ENCODE measurements around the gene LSAMP.

The LSAMP gene

DNA sequence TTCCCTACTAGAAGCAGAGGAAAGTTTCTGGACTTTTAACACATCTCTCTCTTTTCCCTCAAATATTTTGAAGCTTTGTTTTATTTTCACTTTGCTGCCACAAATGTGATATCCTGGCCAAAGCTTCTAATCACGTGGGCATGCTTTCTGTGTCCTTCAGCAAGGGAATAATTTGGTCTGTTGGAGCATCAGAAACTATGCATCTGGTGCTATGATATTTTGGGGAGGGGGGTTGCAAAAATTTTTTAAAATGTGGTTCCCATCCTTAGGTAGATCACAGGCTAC, 567.7 kb downstream of the LSAMP start:
- Histone ChIP-seq H3K9me2 (replicated peaks; ENCODE audit: low read depth, low read length) (no peaks in the 10 kb centered on the region), H3K79me2 (ENCODE audit: insufficient read depth, low read length) (no peaks in the 10 kb centered on the region), H3K36me3 (ENCODE audit: insufficient read depth, low read length) (no peaks in the 10 kb centered on the region), H4K20me1 (ENCODE audit: insufficient read depth, low read length, poor library complexity, severe bottlenecking) (no peaks in the 10 kb centered on the region), H3K9me3 (ENCODE audit: insufficient read depth, low read depth, low read length) (no peaks in the 10 kb centered on the region), H3K4me3 (ENCODE audit: low read length, poor library complexity, severe bottlenecking) (no peak overlapping the region), H2AFZ (ENCODE audit: low read length) (no peak overlapping the region), H3K9ac (ENCODE audit: low read depth, low read length, poor library complexity, severe bottlenecking) (no peak overlapping the region), H3K27me3 (ENCODE audit: insufficient read depth, low read length, poor library complexity, severe bottlenecking) (no peaks in the 10 kb centered on the region), H3F3A (ENCODE audit: low read depth) (no peaks in the 10 kb centered on the region), H3K4me2 (ENCODE audit: low read depth, low read length, poor library complexity, severe bottlenecking) (peak overlapping the region; percentile 16), H3K4me1 (ENCODE audit: insufficient read depth, low read length, poor library complexity, severe bottlenecking) (no peaks in the 10 kb centered on the region)
- TF ChIP-seq EZH2phosphoT487 (IDR thresholded peaks at IDR 0.05; ENCODE audit: borderline replicate concordance), result no peak
- TF ChIP-seq, protein P1, sequence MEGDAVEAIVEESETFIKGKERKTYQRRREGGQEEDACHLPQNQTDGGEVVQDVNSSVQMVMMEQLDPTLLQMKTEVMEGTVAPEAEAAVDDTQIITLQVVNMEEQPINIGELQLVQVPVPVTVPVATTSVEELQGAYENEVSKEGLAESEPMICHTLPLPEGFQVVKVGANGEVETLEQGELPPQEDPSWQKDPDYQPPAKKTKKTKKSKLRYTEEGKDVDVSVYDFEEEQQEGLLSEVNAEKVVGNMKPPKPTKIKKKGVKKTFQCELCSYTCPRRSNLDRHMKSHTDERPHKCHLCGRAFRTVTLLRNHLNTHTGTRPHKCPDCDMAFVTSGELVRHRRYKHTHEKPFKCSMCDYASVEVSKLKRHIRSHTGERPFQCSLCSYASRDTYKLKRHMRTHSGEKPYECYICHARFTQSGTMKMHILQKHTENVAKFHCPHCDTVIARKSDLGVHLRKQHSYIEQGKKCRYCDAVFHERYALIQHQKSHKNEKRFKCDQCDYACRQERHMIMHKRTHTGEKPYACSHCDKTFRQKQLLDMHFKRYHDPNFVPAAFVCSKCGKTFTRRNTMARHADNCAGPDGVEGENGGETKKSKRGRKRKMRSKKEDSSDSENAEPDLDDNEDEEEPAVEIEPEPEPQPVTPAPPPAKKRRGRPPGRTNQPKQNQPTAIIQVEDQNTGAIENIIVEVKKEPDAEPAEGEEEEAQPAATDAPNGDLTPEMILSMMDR (conservative IDR thresholded peaks at IDR 0.05; ENCODE audit: low read length), result no peak

DNA sequence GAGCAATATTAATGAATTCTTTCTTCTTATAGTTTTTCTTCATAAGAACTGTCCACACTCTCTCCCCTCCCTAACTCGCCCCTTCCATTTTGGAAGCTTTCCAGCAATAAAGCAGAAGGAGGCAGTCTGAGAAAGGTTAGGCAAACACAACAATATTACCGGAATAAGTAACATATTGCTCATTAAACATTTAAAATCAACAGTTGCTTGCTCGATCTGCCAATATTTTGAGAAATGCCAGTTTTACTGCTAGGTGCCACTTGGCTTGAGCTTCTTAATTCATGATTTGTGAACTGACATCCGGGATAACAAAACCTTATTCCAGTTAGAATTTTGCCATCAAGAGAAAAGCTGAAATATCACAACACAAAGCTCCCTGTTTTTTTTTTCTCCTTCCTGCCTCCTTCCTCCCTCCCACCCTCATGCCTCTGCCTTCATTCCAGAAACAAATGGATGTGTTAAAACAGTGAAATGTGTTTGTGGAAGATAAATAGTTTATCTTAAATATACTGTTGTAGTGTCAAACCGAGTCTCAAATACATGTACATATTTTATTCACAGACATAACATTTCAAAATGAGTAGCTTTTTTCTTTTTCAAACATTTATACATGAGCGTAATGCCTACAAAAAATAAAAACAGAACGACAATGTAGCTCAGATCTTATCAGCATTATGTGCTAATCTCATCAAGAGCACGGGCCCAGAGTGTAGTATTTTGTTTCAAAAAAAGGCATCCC, 568.2 kb downstream of the LSAMP start:
- no peaks in the 10 kb centered on the region for H4K20me1 ChIP-seq (ENCODE audit: insufficient read depth, low read length, poor library complexity, severe bottlenecking)
- no peak overlapping the region for H3K4me3 ChIP-seq (ENCODE audit: low read length, poor library complexity, severe bottlenecking)
- no peaks in the 10 kb centered on the region for H3K27me3 ChIP-seq (ENCODE audit: insufficient read depth, low read length, poor library complexity, severe bottlenecking)
- H3K36me3 ChIP-seq (ENCODE audit: insufficient read depth, low read length), result no peaks in the 10 kb centered on the region
- H3K79me2 ChIP-seq (ENCODE audit: insufficient read depth, low read length), result no peaks in the 10 kb centered on the region
- no peaks in the 10 kb centered on the region for H3K9me3 ChIP-seq (ENCODE audit: insufficient read depth, low read depth, low read length)
- H2AFZ ChIP-seq (ENCODE audit: low read length), result no peak overlapping the region
- H3K9ac ChIP-seq (ENCODE audit: low read depth, low read length, poor library complexity, severe bottlenecking), result no peak overlapping the region
- H3K9me2 ChIP-seq (replicated peaks; ENCODE audit: low read depth, low read length), result no peaks in the 10 kb centered on the region
- H3K4me1 ChIP-seq (ENCODE audit: insufficient read depth, low read length, poor library complexity, severe bottlenecking), result no peaks in the 10 kb centered on the region
- TF ChIP-seq, protein P1 (conservative IDR thresholded peaks at IDR 0.05; ENCODE audit: low read length), result no peak
- no peak for TF ChIP-seq EZH2phosphoT487 (IDR thresholded peaks at IDR 0.05; ENCODE audit: borderline replicate concordance)
- H3F3A ChIP-seq (ENCODE audit: low read depth), result no peaks in the 10 kb centered on the region
- peak overlapping the region; percentile 16 for H3K4me2 ChIP-seq (ENCODE audit: low read depth, low read length, poor library complexity, severe bottlenecking)

DNA sequence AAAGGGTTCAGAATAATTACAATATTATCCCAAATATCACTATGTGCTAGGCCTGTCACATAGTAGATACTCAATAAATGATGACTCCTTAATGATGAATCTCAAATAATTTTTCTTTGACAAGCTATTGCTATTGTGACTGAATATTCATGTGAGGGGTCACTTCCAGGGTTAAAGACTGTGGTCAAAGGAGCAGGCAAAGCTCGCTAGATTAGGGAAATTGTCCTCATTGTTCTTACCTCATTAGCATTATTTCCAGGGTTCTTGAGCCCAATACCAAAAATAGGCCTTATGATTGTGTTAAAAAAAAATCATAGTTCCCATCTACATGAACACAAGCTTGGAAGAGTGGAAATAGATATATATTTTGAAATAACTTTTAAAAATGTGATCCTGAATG, 569.8 kb downstream of the LSAMP start:
- Histone ChIP-seq H3K9me2 (replicated peaks; ENCODE audit: low read depth, low read length) (no peaks in the 10 kb centered on the region), H2AFZ (ENCODE audit: low read length) (no peak overlapping the region), H3K4me3 (ENCODE audit: low read length, poor library complexity, severe bottlenecking) (no peak overlapping the region), H3K79me2 (ENCODE audit: insufficient read depth, low read length) (no peaks in the 10 kb centered on the region), H3K36me3 (ENCODE audit: insufficient read depth, low read length) (no peaks in the 10 kb centered on the region), H3K4me2 (ENCODE audit: low read depth, low read length, poor library complexity, severe bottlenecking) (no peak overlapping the region), H3K4me1 (ENCODE audit: insufficient read depth, low read length, poor library complexity, severe bottlenecking) (no peaks in the 10 kb centered on the region), H3K9ac (ENCODE audit: low read depth, low read length, poor library complexity, severe bottlenecking) (no peak overlapping the region), H3K9me3 (ENCODE audit: insufficient read depth, low read depth, low read length) (no peaks in the 10 kb centered on the region), H4K20me1 (ENCODE audit: insufficient read depth, low read length, poor library complexity, severe bottlenecking) (no peaks in the 10 kb centered on the region), H3F3A (ENCODE audit: low read depth) (no peaks in the 10 kb centered on the region), H3K27me3 (ENCODE audit: insufficient read depth, low read length, poor library complexity, severe bottlenecking) (no peaks in the 10 kb centered on the region)
- TF ChIP-seq EZH2phosphoT487 (IDR thresholded peaks at IDR 0.05; ENCODE audit: borderline replicate concordance), result no peak
- TF ChIP-seq, protein P1 (conservative IDR thresholded peaks at IDR 0.05; ENCODE audit: low read length), result no peak
